NT2/D1 (cell line): ENCODE measurements around the gene CHTF18.

Experiments used
- SUZ12 ChIP-seq: IDR thresholded peaks from 2 replicates; pipeline ENCODE4 v1.6.1; 2011; ENCODE audit not compliant: insufficient read length, insufficient read depth; ENCODE audit errors: extremely low read depth
- YY1 ChIP-seq: IDR thresholded peaks from 2 replicates; pipeline ENCODE4 v1.6.1; 2011; ENCODE audit not compliant: insufficient read length, insufficient read depth
- ZNF274 ChIP-seq: IDR thresholded peaks from 2 replicates; pipeline ENCODE4 v1.6.1; 2011; ENCODE audit warnings: mild to moderate bottlenecking, low read depth, low read length

GRCh38 chr16:760065-760464, 28.4 kb upstream of the CHTF18 start:
- TF ChIP-seq SUZ12 (no peak), YY1 (no peak), ZNF274 (no peak)
